HG02763 (cell line): Measurements from ENCODE around the gene STK38.
"Not testable (repeated sequence)": the region's sequence is repeated elsewhere in the genome, so short reads cannot be mapped to it uniquely, and the experiment has no call there.

Source experiments
- ATAC-seq: cut with Tn5 transposase; IDR thresholded peaks from one replicate; pipeline ENCODE4 v1.9.1; 2021; ENCODE audit warnings: mild to moderate bottlenecking, moderate library complexity; ENCODE audit not compliant: unreplicated experiment

Gene STK38

DNA sequence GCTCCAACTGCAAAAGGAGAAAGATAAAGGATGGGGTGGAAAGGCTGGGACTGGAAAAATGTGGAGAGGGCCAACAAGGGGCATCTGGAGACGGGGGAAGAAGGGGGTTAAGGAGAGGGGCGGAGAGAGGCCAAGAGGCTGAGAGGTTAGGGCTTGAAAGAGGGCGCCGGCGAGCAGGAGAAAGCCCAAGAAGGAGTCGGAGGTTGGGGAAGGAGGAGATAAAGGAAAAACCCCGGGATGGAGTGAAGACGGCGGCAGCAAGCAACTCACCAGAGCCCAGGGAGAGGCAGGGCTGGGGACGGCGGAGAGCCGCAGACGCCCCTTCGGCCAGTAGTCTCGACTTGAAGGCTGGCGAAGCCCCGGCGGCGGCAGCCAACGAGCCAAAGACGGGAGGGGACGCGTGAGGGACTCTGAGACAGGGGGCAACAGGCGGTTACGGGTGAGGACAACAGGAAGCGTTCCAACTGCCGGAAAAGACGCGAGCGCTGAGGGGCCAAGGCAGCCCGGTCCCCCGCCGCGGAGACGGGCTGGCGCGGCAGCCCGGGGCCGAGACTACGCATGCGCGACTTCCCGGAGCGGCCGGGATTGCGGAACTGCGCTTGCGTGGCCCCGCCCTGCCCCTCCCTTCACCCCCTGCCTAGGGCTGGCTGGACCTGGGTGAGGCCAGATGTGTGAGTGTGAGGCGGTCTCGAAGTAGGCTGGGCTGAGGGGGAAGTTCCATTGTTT, at the start of gene STK38:
Gene STK38, minus strand, starts transcription at position 560 of the 726 bp plus-strand sequence. CDS start 7,277 bp downstream, outside the sequence.
- peak; percentile 77 for ATAC-seq

DNA sequence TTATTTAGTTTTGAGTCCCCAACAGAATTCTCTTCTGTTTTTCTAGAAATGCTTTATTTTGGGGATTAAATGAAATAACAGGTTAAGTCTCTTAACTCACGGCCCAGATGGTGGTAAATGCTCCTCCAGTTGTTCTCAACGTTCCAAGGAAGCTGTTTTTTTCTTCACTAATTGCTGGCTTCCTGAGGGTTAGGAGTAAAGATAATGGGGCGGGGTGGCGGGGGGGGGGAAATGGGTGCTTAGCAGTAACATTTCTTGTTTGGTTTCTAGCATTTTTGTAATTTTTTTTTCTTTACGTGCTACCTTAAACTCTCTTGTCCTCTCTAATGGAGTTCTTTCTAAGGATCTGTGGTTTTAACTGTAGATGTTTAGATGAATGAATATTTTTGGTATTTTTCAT, 49.1 kb upstream of the STK38 start:
- ATAC-seq: no peak

DNA sequence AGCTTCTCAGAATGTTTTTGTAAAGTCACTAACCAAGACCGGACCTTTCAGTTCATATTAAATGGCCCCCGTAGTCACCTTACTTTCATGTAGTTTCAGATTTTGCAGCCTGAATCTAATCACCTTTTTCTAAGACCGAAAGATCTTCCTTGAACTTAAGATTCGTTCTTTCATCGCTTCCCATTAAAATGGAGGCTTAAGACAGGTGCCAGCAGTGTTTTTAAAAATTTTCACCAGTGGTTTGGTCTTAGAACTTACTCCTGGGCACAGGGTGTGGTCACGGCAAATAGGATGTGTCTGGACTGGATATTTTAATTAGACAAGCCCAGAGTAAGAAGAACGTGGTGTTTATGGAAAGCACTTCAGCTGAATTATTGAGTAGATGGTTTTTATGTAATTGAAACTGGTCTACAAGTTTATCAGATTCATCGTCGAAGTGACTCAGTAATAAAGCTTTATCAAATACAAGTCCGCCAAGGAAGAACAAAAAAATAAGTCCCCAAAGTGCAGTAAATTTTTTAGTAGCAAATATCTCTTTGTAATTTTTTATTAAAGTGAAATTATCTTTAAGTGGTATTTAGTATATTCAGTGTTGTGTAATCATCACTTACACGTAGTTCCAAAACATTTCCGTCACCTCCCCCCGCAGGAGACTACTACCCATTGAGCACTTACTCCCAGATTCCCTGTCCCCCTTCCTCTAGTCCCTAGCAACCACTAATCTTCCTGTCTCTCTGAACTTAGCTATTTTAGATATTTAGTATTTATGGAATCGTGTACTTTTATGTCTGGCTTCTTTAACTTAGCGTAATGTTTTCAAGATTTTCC, 47.8 kb upstream of the STK38 start:
- no peak for ATAC-seq

DNA sequence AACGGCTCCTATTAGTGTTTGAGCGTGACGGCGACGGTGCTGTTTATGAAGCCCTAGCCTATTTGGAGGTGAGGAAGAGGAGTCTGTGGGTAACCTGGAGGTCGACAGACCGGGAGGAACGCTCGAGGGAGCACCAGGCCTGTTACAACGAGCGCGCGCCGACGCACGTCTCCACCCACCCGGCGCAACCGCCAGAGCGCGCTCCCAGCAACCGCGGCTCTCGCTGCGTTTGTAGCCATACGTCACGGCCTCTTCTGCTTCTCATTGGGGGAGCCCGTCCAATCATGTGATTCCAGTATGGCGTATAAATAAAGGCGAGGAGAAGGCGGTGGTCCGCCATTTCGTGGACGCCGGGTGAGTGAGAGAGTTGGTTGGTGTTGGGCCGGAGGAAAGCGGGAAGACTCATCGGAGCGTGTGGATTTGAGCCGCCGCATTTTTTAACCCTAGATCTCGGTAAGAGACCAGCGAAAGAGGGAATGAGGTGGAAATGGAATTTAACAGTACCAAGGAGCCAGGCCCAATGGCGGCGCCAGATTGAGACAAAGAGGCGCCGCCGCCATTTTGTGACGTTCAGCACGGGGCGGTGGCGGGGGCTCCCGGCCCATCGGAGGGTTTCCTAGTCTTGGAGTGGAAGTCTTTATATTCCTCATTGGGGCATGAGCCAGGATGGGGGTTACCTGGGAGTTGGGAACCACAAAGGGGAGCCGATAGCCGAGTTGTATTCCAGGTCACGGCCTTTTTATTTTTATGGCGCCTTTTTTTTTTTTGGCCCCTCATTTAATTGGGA, 46.9 kb upstream of the STK38 start, which contains the start of gene SRSF3:
Gene SRSF3, plus strand, starts transcription at position 334 of the 787 bp plus-strand sequence. CDS start 2,401 bp downstream, outside the sequence.
- peak; percentile 84 for ATAC-seq

DNA sequence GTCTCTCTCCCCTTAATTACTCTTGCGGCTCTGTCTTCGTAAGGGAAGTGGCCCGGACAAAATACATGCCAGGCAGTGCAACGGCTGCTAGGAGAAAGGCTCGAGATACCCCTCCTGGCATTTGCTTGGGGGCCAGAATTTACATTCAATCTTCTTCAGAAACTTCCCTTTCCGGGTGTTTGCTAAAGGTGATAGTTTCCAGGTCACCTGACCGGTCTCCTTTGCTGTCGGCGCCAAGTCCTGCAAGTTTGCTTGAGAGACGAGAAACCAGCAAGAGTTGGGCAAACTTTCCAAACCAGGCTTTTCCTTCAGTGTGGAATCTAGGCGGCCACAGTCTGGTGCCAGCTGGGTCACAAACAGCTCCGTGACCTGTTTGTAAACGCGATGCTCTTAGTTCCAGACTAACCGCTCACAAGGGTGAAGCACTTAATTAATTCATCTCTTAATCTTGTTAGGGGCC, 46.3 kb upstream of the STK38 start:
- peak; percentile 12 for ATAC-seq

DNA sequence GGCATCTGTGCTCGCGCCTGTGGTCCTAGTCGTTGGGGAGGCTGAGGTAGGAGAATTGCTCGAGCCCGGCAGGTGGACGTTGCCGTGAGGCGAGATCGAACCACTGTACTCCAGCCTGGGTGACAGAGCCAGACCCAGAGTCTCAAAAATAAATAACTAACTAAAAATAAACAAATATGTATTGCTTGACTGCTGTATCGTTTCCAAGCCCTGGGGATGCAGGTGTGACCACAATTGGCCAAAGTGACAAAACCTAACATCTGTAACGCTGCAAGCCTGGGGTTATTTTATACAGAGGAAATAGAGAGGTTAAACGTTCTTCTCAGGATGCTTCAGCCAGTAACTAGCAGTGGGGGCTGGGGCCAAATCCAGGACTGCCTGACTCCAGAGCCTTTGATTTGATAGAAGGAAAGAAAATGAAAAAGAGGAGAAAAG, 45.0 kb upstream of the STK38 start:
- peak; percentile 28 for ATAC-seq

DNA sequence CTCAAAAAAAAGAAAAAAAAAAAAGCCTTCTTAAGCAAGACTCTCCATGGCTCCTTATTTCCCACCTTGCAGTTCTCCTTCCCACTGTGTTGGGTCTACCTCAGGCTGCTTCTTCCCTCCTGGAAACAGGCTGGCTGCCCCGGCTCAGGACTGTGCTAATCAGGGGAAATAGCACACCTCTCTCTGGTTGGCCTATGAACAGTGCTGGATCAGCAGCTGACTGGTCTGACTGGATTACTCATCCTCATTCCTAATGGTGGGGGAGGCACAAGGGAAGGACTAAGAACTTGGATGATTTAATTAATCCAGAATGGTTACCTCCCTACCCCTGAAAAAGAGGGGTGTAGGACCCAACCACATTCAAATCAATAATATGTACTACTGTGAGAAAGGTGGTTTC, 43.0 kb upstream of the STK38 start:
- ATAC-seq: no peak

DNA sequence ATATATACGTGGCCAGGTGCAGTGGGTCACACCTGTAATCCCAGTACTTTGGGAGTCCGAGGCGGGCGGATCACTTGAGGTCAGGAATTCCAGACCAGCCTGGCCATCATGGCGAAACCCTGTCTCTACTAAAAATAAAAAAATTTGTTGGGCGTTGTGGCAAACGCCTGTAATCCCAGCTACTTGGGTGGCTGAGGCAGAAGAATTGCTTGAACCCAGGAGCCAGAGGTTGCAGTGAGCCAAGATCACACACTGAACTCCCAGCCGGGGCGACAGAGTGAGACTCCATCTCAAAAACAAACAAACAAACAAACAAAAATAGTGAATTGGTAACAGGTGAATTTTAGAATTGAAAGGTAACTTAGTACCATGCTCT, 41.7 kb upstream of the STK38 start:
- not testable (repeated sequence) for ATAC-seq

DNA sequence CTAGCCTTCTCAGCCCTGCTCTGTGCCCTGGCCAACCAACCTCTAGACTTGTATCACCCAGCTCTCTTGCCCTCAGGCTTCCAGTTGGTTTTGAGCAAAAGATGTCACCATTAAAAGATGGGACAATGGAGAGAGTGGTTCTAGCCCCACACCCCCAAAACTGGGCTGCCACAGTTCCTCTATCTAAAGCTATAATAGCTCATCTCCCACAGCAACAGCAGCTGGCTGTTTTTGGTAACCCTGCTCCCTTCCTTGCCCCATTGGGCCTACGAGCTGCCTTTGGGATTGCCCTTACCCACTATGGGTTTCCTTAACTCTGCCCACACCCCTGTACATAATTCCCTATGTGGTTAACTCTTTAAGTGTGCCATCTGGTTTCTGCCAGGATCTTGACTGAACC, 39.3 kb upstream of the STK38 start:
- no peak for ATAC-seq

DNA sequence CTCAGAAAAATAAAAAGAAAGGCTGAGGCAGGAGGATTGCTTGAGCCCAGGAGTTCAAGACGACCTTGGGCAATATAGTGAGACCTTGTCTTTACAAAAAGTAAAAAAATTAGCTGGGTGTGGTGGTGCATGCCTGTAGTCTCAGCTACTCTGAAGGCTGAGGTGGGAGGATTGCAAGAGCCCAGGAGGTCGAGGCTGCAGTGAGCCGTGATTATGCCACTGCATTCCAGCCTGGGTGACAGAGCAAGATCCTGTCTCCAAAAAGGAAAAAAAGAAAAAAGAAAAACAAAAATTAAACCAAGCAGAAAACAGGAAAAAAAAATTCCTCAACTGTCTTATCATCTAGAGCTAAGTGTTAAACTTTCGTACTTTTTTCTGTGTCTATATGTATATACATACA, 34.4 kb upstream of the STK38 start:
- no peak for ATAC-seq

DNA sequence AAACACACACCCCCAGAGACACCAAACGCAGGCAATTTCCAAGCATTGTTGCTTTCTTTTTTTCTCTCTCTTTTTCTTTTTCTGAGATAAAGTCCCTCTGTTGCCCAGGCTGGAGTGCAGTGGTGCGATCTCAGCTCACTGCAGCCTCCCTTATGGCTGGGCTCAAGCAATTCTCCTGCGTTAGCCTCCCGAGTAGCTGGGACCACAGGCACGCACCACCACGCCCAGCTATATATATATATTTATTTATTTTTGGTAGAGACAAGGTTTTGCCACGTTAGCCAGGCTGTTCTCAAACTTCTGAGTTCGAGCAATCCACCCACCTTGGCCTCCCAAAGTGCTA, 32.9 kb upstream of the STK38 start:
- ATAC-seq: no peak

DNA sequence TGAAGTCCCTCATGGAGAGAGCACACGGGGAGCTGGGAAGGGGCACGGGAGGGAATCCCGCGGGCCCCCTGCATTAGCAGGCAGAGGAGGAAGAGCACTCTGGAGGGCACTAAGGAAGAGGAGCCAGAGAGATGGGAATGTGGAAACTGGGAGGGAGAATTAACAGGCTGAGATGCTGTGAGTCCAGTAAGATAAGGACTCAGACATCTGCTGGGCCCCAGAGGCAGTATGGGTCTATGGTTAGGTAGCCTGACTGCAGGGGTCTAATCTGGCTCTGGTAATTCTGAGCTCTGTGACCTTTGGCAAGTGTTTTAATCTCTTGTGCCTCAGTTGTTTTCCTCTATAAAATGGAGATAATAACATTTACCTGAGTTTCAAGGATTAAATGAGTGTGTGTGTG, 31.2 kb upstream of the STK38 start:
- no peak for ATAC-seq

DNA sequence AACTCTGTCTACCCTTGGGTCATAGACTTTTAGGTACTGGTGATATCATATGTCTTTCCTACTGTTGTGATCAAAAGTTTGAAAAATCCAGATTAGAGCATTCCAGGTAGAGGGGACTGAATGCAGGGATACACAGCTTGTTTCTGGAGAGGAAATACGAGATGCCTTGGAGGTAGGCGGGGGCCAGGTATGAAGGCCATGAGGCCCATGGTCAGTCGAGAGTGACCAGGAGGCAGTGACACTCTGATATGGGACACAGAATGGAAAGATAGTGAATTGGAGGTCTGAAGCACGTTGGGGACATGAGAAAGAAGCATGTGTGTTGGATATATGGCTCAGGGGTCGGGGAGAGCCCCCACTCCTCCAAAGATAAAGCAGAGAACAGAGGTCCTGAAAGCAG, 30.8 kb upstream of the STK38 start:
- ATAC-seq: no peak

DNA sequence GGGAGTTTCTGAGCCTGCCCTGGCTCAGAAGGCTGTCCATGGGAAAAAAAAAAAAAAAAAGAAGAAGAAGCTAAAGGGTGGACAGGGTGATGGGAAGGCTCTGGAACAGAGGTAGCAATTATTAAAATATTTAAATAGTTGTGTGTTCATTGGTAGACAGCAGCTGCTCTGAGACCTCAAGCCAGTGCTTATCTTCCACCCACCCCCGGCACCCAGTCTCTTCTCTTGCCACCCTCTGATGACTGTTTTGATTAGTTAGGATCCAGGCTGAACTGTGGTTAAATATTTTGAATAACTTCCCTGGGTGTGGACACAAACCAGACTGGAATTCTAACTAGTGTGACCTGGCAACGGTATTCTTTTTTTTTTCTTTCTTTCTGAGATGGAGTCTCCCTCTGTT, 30.0 kb upstream of the STK38 start:
- no peak for ATAC-seq

DNA sequence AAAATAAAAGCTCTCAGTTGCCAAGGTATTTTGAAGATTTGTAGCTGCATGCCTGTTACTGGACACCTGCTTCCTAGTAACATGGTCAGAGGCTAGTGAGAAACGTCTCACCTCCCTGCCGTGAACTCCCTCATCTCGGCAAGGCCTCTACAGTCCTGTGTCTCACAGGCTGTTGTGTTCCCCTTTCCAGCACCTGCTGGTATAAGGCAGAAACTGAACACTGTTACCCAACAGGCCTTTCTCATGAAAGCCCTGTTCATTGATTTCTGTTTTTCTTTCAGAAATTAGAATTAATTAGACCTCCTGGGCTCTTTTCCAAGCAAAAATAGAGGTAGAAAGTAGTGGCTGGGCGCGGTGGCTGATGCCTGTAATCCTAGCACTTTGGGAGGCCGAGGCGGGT, 29.3 kb upstream of the STK38 start:
- no peak for ATAC-seq

DNA sequence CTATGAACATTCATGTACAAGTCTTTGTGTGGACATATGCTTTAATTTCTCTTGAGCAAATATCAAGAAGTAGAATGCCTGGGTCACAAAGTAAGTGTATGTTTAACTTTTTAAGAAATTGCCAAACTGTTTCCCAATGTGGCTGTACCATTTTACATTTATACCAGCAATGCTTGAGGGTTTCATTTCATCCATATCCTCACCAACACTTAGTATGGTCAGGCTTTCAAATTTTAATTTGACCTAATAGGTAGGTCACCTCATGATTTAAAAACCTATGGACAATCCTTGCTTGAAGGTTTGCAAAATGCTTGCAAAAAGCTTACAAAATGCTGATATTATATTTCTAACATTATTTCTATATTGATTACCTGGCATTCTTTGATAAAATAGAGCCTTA, 27.4 kb upstream of the STK38 start:
- no peak for ATAC-seq

DNA sequence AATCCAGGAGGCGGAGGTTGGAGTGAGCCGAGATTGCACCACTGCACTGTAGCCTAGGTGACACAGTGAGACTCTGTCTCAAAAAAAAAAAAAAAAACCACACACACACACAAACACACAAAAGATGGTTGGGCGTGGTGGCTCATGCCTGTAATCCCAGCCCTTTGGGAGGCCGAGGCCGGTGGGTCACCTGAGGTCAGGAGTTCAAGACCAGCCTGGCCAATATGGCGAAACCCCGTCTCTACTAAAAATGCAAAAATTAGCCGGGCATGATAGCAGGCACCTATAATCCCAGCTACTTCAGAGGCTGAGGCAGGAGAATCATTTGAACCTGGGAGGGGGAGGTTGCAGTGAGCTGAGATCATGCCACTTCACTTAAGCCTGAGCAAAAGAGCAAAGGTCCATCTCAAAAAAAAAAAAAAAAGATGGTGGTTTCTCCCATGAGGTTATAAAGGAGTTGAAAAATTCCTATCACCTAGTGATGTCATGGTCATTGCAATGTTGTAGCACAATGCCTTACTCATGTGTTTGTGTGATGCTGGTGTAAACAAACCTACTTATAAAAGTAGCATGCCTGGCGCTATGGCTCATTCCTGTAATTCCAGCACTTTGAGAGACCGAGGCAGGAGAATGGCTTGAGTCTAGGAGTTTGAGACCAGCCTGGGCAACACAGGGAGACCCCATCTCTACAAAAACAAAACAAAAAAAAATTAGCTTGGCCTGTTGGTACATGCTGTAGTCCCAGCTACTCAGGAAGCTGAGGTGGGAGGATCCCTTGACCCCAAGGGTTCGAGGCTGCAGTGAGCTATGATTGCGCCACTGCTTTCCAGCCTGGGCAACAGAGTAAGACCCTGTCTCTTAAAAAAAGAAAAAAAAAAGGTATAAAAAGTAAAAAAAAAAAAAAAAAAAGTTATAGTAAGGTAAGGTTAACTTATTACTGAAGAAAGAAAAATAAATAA, 25.4 kb upstream of the STK38 start:
- not testable (repeated sequence) for ATAC-seq

DNA sequence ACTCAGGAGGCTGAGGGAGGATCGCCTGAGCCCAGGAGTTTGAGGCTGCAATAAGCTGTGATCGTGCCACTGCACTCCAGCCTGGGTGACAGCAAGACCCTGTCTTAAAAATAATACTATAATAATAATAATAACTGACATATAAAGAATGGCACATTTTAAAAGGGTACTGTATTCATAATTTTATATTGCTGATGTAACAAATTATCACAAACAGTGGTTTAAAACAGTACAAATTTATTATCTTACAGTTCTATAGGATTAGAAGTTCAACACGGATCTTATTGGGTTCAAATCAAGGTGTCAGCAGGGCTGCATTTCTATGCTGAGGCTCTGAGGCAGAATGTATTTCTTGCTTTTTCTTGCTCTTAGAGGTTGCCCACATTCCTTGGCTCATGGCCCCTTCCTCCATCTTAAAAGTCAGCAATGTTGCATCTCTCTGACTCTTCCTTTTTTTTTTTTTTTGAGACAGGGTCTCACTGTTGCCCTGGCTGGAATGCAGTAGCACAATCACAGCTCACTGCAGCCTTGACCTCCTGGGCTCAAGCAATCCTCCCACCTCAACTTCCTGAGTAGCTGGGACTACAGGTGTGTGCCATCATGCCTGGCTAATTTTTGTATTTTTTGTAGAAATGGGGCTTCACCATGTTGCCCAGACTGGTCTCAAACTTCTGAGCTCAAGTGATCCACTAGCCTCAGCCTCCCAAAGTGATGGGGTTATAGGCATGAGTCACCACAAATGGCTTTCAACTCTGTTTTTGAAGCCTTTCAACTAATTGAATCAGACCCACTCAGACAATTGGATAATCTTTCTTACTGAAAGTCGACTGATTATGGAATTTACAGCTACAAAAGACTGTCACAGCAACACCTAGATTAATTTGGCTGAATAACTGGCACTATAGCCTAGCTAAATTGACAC, 24.1 kb upstream of the STK38 start:
- ATAC-seq: no peak

DNA sequence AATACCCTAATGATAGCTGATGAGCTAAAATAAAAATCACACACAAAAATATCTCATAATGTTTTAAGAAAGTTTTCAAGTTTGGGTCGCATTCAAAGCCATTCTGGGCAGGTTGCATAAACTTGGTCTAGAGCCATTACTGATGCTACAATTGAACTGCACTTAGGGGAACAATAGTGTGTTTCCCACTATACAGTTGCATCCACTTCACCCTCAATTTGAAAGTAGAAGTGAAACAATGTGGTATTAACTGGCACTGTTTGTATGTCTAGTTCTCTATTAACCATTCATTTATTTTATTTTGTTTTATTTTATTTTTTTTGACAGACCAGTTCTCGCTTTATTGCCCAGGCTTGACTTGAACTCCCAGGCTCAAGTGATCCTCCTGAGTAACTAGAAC, 23.0 kb upstream of the STK38 start:
- ATAC-seq: no peak
